Kidney (tissue), 22 donors: ENCODE data around the gene USP25. TPM values are rescaled to one million over a fixed set of nuclear protein-coding genes. Genes with fewer than 3 reads are reported as not detected.
A peak's percentile ranks its signal among the peaks of the same experiment; 100 is the strongest.

Experiments used
- DNase-seq, 5 donors: peaks; one replicate each; pipeline ENCODE4 v3.0.0-alpha.2; 2013 to 2020
- FAIRE-seq: peaks from 2 replicates; lab custom pipeline; 2012; peaks lifted over from hg19 to GRCh38; lab: Jason Lieb, UNC
- H3K27ac ChIP-seq, 2 donors: one replicate each; pipeline ENCODE4 v1.7.0; 2013; ENCODE audit warnings: low read depth in 2 of 2, low read length in 2 of 2, inconsistent platforms in 1 of 2
- H3K27me3 ChIP-seq: one replicate; pipeline ENCODE4 v1.7.1; 2013; ENCODE audit warnings: low read length, inconsistent platforms; ENCODE audit not compliant: control insufficient read depth, insufficient read depth
- H3K36me3 ChIP-seq, 3 donors: one replicate each; pipeline versions ENCODE4 v1.7.0 to v1.7.1; 2013; ENCODE audit warnings: low read length in 3 of 3, control low read depth in 1 of 3, inconsistent platforms in 1 of 3; ENCODE audit not compliant: insufficient read depth in 3 of 3, control insufficient read depth in 2 of 3
- H3K4me1 ChIP-seq, 3 donors: one replicate each; pipeline versions ENCODE4 v1.7.0 to v1.7.1; 2013; ENCODE audit warnings: low read length in 3 of 3, inconsistent platforms in 1 of 3, low read depth in 1 of 3; ENCODE audit not compliant: control insufficient read depth in 2 of 3, insufficient read depth in 2 of 3
- H3K4me3 ChIP-seq, 3 donors: one replicate each; pipeline versions ENCODE4 v1.7.0 to v1.8.1; 2013; ENCODE audit warnings: low read length in 3 of 3, control low read depth in 1 of 3, inconsistent platforms in 1 of 3
- H3K9ac ChIP-seq, 3 donors: one replicate each; pipeline versions ENCODE4 v1.7.0 to v1.7.1; 2013; ENCODE audit warnings: low read length in 3 of 3, control low read depth in 1 of 3, inconsistent platforms in 1 of 3
- H3K9me3 ChIP-seq, 3 donors: one replicate each; pipeline versions ENCODE4 v1.7.0 to v1.7.1; 2013; ENCODE audit warnings: low read length in 3 of 3, control low read depth in 1 of 3, inconsistent platforms in 1 of 3; ENCODE audit not compliant: control insufficient read depth in 2 of 3, insufficient read depth in 1 of 3
- CTCF ChIP-seq: IDR thresholded peaks from 3 replicates; pipeline ENCODE4 v1.5.1; 2012; ENCODE audit warnings: mild to moderate bottlenecking, moderate library complexity, borderline replicate concordance; ENCODE audit not compliant: insufficient read depth; ENCODE audit errors: extremely low read depth
- intact Hi-C: fragments of 100-400 bp; cut with DNase I; formaldehyde crosslinking; loops from one replicate; pipeline ENCODE4 v1.11.1; 2022
- long read RNA-seq, 10 donors: library from polyadenylated mRNA in 1 of 10; unstranded in 1 of 10; transcript quantifications; one replicate each; pipeline ENCODE4 v2.0.0 and lab custom pipeline, GENCODE V29; 2021 to 2026
- polyA plus RNA-seq: library from polyadenylated mRNA; stranded (reverse); fragments of 350-450 nt; fragmentation: Illumina TruSeq; extraction: RNeasy Lipid Tissue Mini Kit (QIAGEN cat#74804); gene quantifications from one replicate; pipeline ENCODE4 v1.2.3, GENCODE V29; 2014; ENCODE audit warnings: low read depth, low replicate concordance; ENCODE audit not compliant: insufficient read depth
- total RNA-seq: library from RNA; stranded (reverse); fragmentation: NEBNext Ultra II Directional; extraction: Animal tissue kit (Norgen Biotek cat#: 25700); gene quantifications from one replicate; pipeline ENCODE4 v1.2.1, GENCODE V29; 2021
- donor health status: control.
- donor health status: control.
- donor health status: control.
- donor health status: control.
- donor health status: control.
- donor health status: DM: yes; HTN: yes; CAD: no.
- donor health status: Normal renal cell carcinoma (clear cell type).

Gene USP25
- total RNA-seq (51.6 TPM), polyA plus RNA-seq (14.0 TPM)
- long read RNA-seq, donor 1, partial matches to known transcripts = 6 of 6 reads
- long read RNA-seq, donor 1, other reads (novel, unspliced or antisense) = 0 of 6 reads
- long read RNA-seq, donor 2, partial matches to known transcripts = 5 of 8 reads
- long read RNA-seq, donor 2, other reads (novel, unspliced or antisense) = 0 of 8 reads
- long read RNA-seq, donor 3, transcript USP25-201 (24 exons, 3,973 nt) = major isoform, 6 of 9 reads
- long read RNA-seq, donor 3, partial matches to known transcripts = 0 of 9 reads
- long read RNA-seq, donor 3, other reads (novel, unspliced or antisense) = 0 of 9 reads
- long read RNA-seq, donor 4, partial matches to known transcripts = 0 of 1 reads
- long read RNA-seq, donor 4, other reads (novel, unspliced or antisense) = 0 of 1 reads
- long read RNA-seq, donor 5 = 0 reads
- long read RNA-seq, donor 6 = 0 reads
- long read RNA-seq, donor 7, full-length matches to known transcripts = 7 of 15 reads
- long read RNA-seq, donor 7, partial matches to known transcripts = 2 of 15 reads
- long read RNA-seq, donor 7, other reads (novel, unspliced or antisense) = 6 of 15 reads
- long read RNA-seq, donor 8, partial matches to known transcripts = 0 of 1 reads
- long read RNA-seq, donor 8, other reads (novel, unspliced or antisense) = 0 of 1 reads
- long read RNA-seq, donor 9 = 0 reads
- long read RNA-seq, donor 10, partial matches to known transcripts = 0 of 2 reads
- long read RNA-seq, donor 10, other reads (novel, unspliced or antisense) = 0 of 2 reads

DNA sequence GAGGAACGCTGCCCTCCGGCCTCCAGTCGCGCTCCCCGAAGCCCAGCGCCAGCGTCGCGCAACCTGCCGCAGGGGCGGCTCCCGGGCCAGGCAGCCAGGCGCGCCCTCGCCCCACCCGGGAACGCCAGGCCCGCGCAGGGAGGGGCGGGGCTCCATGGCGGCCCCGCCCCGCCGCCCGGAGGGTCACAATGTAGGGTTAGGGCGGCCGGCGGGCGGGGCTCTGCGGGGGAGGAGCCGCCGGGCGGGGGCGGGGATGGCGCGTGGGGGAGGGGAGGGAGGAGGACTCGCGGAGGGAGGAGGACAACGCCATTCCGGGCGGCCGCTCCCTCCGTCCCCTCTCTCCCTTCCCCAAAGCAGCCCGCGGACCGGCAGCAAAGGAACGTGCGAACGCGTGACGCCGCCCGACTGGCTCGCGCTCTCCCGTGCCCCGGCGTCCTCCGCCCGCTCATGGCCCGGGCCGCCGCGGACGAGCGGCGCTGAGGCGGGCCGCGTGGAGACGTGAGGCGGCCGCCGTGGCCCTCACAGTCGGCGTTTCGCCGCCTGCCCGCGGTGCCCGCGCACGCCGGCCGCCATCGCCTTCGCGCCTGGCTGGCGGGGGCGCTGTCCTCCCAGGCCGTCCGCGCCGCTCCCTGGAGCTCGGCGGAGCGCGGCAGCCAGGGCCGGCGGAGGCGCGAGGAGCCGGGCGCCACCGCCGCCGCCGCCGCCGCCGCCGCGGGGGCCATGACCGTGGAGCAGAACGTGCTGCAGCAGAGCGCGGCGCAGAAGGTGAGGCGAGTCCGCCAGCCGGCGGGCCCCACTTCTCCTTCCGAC lies at the start of gene USP25:
Gene USP25, plus strand, starts transcription at position 309 of the 810 bp plus-strand sequence. Its CDS starts 412 bp downstream, at position 721.
- Histone ChIP-seq H3K27ac (peak within 1 kb of the TSS; percentile 89 to 90), H3K36me3 (no peaks in the 10 kb centered on the region), H3K4me3 (peak within 1 kb of the TSS; percentile 77 to 96 (median 95)), H3K27me3 (no peaks in the 10 kb centered on the region), H3K4me1 (peaks cover 2 to 5% (median 3%) of the 10 kb centered on the region in 3 donors), H3K9me3 (no peaks in the 10 kb centered on the region), H3K9ac (peak within 1 kb of the TSS; percentile 74 to 91 (median 79))
- no peak for FAIRE-seq
- DNase-seq = peak; percentile 84 to 97 (median 90)
- no peak for TF ChIP-seq CTCF
- intact Hi-C loops = no loop called here

DNA sequence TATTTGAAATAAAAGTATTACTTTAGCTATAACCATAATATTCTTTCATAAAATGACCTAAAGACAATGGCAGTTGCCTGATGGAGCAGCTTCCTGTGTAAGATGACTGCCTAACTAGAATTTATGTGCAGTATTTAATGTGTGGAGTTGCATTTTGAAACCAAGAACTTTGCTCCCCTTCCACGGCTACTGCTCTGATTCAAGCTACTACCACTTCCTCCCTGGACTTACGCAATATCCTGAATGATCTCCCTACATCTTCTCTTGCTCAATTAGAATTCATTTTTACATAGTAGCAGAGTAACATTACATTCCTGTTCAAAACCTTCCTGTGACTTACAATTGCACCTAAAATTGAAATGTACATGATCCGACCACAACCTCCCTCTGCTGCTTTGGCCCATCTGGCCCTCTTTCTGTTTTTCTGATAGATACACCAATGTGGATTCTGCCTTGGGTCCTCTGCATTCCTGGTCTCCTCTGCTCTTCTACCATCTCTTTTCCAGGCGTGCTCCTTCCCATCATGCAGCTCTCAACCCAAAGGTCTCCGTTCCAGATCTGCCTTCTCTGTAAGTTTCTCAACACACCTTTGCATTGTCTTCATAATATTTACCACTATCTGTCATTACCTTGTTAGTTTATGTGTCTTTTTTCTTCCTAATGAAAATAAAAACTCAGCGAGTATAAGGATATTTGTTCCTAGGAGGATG lies 47.4 kb upstream of the USP25 start:
- Histone ChIP-seq H3K27me3 (no peaks in the 10 kb centered on the region), H3K27ac (peak overlapping the region in 1 of 2 donors; percentile 25), H3K4me3 (no peak overlapping the region), H3K36me3 (no peaks in the 10 kb centered on the region), H3K9ac (no peak overlapping the region), H3K9me3 (no peaks in the 10 kb centered on the region), H3K4me1 (no peaks in the 10 kb centered on the region)
- intact Hi-C loops = no loop called here
- DNase-seq = no peak
- no peak for TF ChIP-seq CTCF
- FAIRE-seq = no peak

DNA sequence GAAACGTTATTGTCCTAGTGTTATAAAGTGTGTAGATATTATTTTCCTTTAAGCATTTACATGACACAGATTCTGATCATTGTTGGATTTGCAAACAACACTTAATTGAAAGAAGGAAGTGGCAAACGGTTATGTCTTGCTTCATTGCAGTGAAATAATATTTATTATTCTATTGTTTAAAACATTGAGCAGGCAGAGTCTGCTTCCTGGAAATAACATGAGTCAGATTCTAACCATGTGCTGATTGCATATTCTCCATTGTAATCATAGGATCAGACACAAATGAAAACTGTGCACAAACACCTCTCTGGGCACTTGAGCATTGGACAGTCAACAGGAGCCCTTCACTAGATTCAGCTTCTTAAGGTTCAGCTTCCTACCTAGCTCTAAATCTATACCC lies 46.8 kb upstream of the USP25 start:
- H3K4me3 ChIP-seq = no peak overlapping the region
- intact Hi-C loops = no loop called here
- no peaks in the 10 kb centered on the region for H3K4me1 ChIP-seq
- no peaks in the 10 kb centered on the region for H3K36me3 ChIP-seq
- no peak overlapping the region for H3K27ac ChIP-seq
- FAIRE-seq (no peak), DNase-seq (peak in 1 of 5 donors; percentile 7)
- H3K9me3 ChIP-seq = no peaks in the 10 kb centered on the region
- TF ChIP-seq CTCF = no peak
- H3K9ac ChIP-seq = no peak overlapping the region
- H3K27me3 ChIP-seq = no peaks in the 10 kb centered on the region
